B cell (primary cell): ENCODE results near the gene GGT5.

Experiments
- CTCF ChIP-seq: fragments of 200-600 bp; IDR thresholded peaks from one replicate; pipeline ENCODE4 v1.8.0; 2022; ENCODE audit warnings: antibody characterized with exemption, mild to moderate bottlenecking
- EZH2 ChIP-seq: IDR thresholded peaks from 2 replicates; pipeline ENCODE4 v1.6.1; 2012; ENCODE audit warnings: borderline replicate concordance, low read depth, mild to moderate bottlenecking, moderate library complexity, low read length; ENCODE audit not compliant: insufficient read depth, poor library complexity, severe bottlenecking

- TF ChIP-seq EZH2 = no peak
- TF ChIP-seq CTCF = no peak
These were observed 13.2 kb downstream of the GGT5 start for GRCh38 chr22:24231706-24232105.
